Measurements from ENCODE around the gene FOCAD. TPM values are rescaled to one million over a fixed set of nuclear protein-coding genes. Genes with fewer than 3 reads are reported as not detected.

Gene FOCAD
- total RNA-seq, 2 experiments from 2014 or later, result 13.8 to 18.5 TPM

DNA sequence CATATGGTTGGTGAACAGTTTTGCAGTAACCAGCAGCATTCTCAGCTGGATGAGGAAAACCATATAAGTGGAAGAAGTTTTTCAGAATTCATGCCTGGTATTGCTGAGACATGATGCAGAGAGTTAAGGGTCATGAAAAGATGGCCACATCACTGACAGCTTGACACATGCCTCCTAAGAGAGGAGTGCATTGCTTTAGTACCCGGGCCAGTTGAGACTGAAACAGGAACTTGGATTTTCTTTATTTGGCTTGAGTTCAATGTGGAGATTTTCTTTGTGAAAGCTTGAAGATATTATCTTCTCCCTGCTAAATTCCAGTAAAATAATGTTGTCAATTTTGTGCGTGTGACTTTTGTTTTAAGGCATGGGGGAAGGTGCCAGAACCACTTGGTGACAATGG lies 311.6 kb downstream of the FOCAD start:
- Histone ChIP-seq H4K20me1 (ENCODE audit: insufficient read depth, low read length) (no peaks in the 10 kb centered on the region), H3K36me3 (ENCODE audit: insufficient read depth, low read length) (no peaks in the 10 kb centered on the region), H3K4me1 (ENCODE audit: insufficient read depth, low read length, poor library complexity, severe bottlenecking) (peaks cover 31% of the 10 kb centered on the region), H3K9me3 (ENCODE audit: low read length) (no peaks in the 10 kb centered on the region), H3K79me2 (ENCODE audit: insufficient read depth, low read depth, low read length) (no peaks in the 10 kb centered on the region), H3K4me3 (ENCODE audit: low read depth, low read length, poor library complexity, severe bottlenecking) (no peak overlapping the region), H3K9me2 (ENCODE audit: insufficient read depth, low read length) (no peaks in the 10 kb centered on the region), H2AFZ (ENCODE audit: low read length) (no peak overlapping the region), H3K27ac (ENCODE audit: low read depth, low read length, poor library complexity, severe bottlenecking) (no peak overlapping the region), H3K4me2 (ENCODE audit: low read length) (no peak overlapping the region)
- ChIA-PET POLR2A (interaction anchor here (0.6 to 2.7 kb wide), 7 partner anchors 8 to 936 kb away, joined by 3 to 19 read pairs (median 5); no protein-coding TSS in a partner anchor), CTCF (ENCODE audit: unreplicated experiment) (no interaction called here)
- no peak for TF ChIP-seq EZH2phosphoT487 (IDR thresholded peaks at IDR 0.05; ENCODE audit: borderline replicate concordance, low read depth, low read length)
- TF ChIP-seq, protein P1, sequence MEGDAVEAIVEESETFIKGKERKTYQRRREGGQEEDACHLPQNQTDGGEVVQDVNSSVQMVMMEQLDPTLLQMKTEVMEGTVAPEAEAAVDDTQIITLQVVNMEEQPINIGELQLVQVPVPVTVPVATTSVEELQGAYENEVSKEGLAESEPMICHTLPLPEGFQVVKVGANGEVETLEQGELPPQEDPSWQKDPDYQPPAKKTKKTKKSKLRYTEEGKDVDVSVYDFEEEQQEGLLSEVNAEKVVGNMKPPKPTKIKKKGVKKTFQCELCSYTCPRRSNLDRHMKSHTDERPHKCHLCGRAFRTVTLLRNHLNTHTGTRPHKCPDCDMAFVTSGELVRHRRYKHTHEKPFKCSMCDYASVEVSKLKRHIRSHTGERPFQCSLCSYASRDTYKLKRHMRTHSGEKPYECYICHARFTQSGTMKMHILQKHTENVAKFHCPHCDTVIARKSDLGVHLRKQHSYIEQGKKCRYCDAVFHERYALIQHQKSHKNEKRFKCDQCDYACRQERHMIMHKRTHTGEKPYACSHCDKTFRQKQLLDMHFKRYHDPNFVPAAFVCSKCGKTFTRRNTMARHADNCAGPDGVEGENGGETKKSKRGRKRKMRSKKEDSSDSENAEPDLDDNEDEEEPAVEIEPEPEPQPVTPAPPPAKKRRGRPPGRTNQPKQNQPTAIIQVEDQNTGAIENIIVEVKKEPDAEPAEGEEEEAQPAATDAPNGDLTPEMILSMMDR (conservative IDR thresholded peaks at IDR 0.05; ENCODE audit: low read length), result no peak
- BruUV-seq (replicated peaks), result no TSS peak
- intact Hi-C loops (cut with micrococcal nuclease; ENCODE audit: unreplicated experiment), result no loop called here
- no peak for DNase-seq (ENCODE audit: low spot score)

DNA sequence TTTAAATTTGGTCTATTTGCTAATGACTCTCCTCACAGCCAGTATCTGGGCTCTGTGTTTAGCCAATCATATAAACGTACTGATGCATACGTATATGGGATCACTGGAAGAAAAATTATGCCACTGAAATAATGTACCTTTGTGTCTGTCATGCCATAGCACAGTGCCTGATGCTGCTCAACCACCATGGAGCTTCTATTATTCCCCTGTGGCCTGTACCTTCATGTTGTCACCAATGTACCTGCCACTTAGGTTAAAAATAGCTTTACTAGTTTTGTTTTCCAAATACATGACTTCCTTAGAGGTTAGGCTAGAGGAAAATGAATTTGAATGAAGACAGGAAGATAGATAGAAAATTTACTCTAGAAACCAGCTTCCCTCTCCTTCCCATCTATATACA lies 312.8 kb downstream of the FOCAD start:
- Histone ChIP-seq H3K79me2 (ENCODE audit: insufficient read depth, low read depth, low read length) (no peaks in the 10 kb centered on the region), H3K36me3 (ENCODE audit: insufficient read depth, low read length) (no peaks in the 10 kb centered on the region), H4K20me1 (ENCODE audit: insufficient read depth, low read length) (no peaks in the 10 kb centered on the region), H3K27ac (ENCODE audit: low read depth, low read length, poor library complexity, severe bottlenecking) (peak overlapping the region; percentile 35), H3K4me1 (ENCODE audit: insufficient read depth, low read length, poor library complexity, severe bottlenecking) (peaks cover 34% of the 10 kb centered on the region), H3K9me3 (ENCODE audit: low read length) (peaks cover 9% of the 10 kb centered on the region; the same call in 1 of the 2 replicates), H3K9me2 (ENCODE audit: insufficient read depth, low read length) (no peaks in the 10 kb centered on the region), H3K4me3 (ENCODE audit: low read depth, low read length, poor library complexity, severe bottlenecking) (peak overlapping the region; percentile 13), H3K4me2 (ENCODE audit: low read length) (peak overlapping the region; percentile 59), H2AFZ (ENCODE audit: low read length) (no peak overlapping the region)
- ChIA-PET POLR2A (interaction anchor here (0.6 to 2.7 kb wide), 10 partner anchors 8 to 375 kb away, joined by 3 to 19 read pairs (median 7); no protein-coding TSS in a partner anchor), CTCF (ENCODE audit: unreplicated experiment) (no interaction called here)
- TF ChIP-seq, protein P1 (conservative IDR thresholded peaks at IDR 0.05; ENCODE audit: low read length), result no peak
- TF ChIP-seq EZH2phosphoT487 (IDR thresholded peaks at IDR 0.05; ENCODE audit: borderline replicate concordance, low read depth, low read length), result no peak
- intact Hi-C loops (cut with micrococcal nuclease; ENCODE audit: unreplicated experiment), result no loop called here
- peak; percentile 64 for DNase-seq (ENCODE audit: low spot score)
- BruUV-seq (replicated peaks), result no TSS peak

DNA sequence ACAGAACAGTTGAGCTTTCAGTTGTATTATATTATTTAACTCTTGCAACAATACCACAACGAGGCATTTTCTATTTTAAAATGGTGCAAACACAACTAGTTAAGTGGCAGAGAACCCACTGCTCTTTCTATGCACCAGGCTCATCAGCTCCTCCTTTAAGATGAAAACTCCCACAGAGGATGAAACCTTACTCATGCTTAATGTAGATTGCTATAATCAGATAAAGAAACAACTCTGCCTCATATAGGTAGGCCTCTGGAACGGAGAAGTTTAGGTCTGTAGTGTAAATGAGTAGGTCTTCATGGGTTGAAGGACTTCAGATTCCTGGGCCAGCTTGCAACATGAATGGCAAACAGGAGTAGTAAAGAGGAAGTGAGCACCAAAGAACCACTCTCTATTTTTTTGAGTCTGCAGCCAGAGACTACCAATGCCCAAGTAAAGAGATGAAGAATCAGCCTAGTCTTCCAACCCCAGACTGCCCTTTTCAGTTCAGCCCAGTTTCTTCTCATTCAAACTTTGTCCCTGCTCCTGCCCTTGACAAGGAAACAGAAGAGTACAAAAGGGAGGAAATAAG lies 313.5 kb downstream of the FOCAD start:
- Histone ChIP-seq H3K79me2 (ENCODE audit: insufficient read depth, low read depth, low read length) (no peaks in the 10 kb centered on the region), H3K9me2 (ENCODE audit: insufficient read depth, low read length) (no peaks in the 10 kb centered on the region), H3K4me3 (ENCODE audit: low read depth, low read length, poor library complexity, severe bottlenecking) (no peak overlapping the region), H3K4me2 (ENCODE audit: low read length) (peak overlapping the region; percentile 59), H3K36me3 (ENCODE audit: insufficient read depth, low read length) (no peaks in the 10 kb centered on the region), H3K27ac (ENCODE audit: low read depth, low read length, poor library complexity, severe bottlenecking) (peak overlapping the region; percentile 35), H3K9me3 (ENCODE audit: low read length) (peaks cover 9% of the 10 kb centered on the region; the same call in 1 of the 2 replicates), H2AFZ (ENCODE audit: low read length) (no peak overlapping the region), H4K20me1 (ENCODE audit: insufficient read depth, low read length) (no peaks in the 10 kb centered on the region), H3K4me1 (ENCODE audit: insufficient read depth, low read length, poor library complexity, severe bottlenecking) (peaks cover 36% of the 10 kb centered on the region)
- ChIA-PET POLR2A (interaction anchor here (0.6 to 2.7 kb wide), 9 partner anchors 9 to 376 kb away, joined by 3 to 19 read pairs (median 7); no protein-coding TSS in a partner anchor), CTCF (ENCODE audit: unreplicated experiment) (no interaction called here)
- no TSS peak for BruUV-seq (replicated peaks)
- intact Hi-C loops (cut with micrococcal nuclease; ENCODE audit: unreplicated experiment), result no loop called here
- DNase-seq (ENCODE audit: low spot score), result peak; percentile 48
- TF ChIP-seq EZH2phosphoT487 (IDR thresholded peaks at IDR 0.05; ENCODE audit: borderline replicate concordance, low read depth, low read length), result no peak
- TF ChIP-seq, protein P1 (conservative IDR thresholded peaks at IDR 0.05; ENCODE audit: low read length), result no peak
